IMR-90 (cell line): ENCODE data around the gene CMBL. TPM values are rescaled to one million over a fixed set of nuclear protein-coding genes. Genes with fewer than 3 reads are reported as not detected.

Experiments used
- ATAC-seq: fragments of 200-7000 bp; cut with Tn5 transposase; 2 replicates; pipeline ENCODE4 v1.9.1; 2020; ENCODE audit warnings: low read depth, mild to moderate bottlenecking, moderate library complexity
- BruUV-seq: library from RNA; stranded (reverse); fragments of 400-500 nt; replicated peaks from 2 replicates; lab custom pipeline; 2021; lab: Mats Ljungman, UMichigan
- CTCF ChIA-PET: fragments of 300-600 bp; formaldehyde crosslinking; extraction: SDS; loops from one replicate; lab custom pipeline; 2021; ENCODE audit warnings: antibody characterized with exemption; lab: Yijun Ruan, JAX
- POLR2A ChIA-PET: fragments of 300-600 bp; sonication (Branson Sonifier 250); formaldehyde crosslinking; loops from one replicate; lab custom pipeline; 2022; ENCODE audit warnings: antibody characterized with exemption; ENCODE audit not compliant: unreplicated experiment; lab: Charles Lee
- DNase-seq: peaks from one replicate; pipeline ENCODE4 v3.0.0; 2013
- H2AFZ ChIP-seq: replicated peaks from 2 replicates; pipeline ENCODE3; 2013; ENCODE audit warnings: low read length, mild to moderate bottlenecking; ENCODE audit not compliant: poor library complexity
- H2AK5ac ChIP-seq: 2 replicates; pipeline ENCODE4 v1.6.1; 2013; ENCODE audit warnings: low read depth, low read length, inconsistent platforms
- H2AK9ac ChIP-seq: replicated peaks from 2 replicates; pipeline ENCODE3; 2013; ENCODE audit warnings: mild to moderate bottlenecking, low read depth, low read length, moderate library complexity; ENCODE audit not compliant: poor library complexity
- H2BK120ac ChIP-seq: 2 replicates; pipeline ENCODE4 v1.6.1; 2013; ENCODE audit warnings: low read depth, low read length, inconsistent platforms
- H2BK15ac ChIP-seq: 3 replicates; pipeline ENCODE4 v1.6.1; 2013; ENCODE audit warnings: low read depth, low read length, inconsistent platforms
- H2BK20ac ChIP-seq: 2 replicates; pipeline ENCODE4 v1.6.1; 2013; ENCODE audit warnings: low read depth, mild to moderate bottlenecking, inconsistent platforms, low read length, moderate library complexity
- H2BK5ac ChIP-seq: 2 replicates; pipeline ENCODE4 v1.6.1; 2013; ENCODE audit warnings: mild to moderate bottlenecking, low read depth, low read length, inconsistent platforms; ENCODE audit not compliant: poor library complexity, severe bottlenecking
- H3K14ac ChIP-seq: replicated peaks from 2 replicates; pipeline ENCODE4 v1.6.1; 2013; ENCODE audit warnings: low read depth, low read length, inconsistent platforms
- H3K18ac ChIP-seq: 2 replicates; pipeline ENCODE4 v1.6.1; 2013; ENCODE audit warnings: low read depth, low read length, control low read depth
- H3K23ac ChIP-seq: 2 replicates; pipeline ENCODE4 v1.6.1; 2013; ENCODE audit warnings: low read depth, low read length, inconsistent platforms
- H3K27ac ChIP-seq: 2 replicates; pipeline ENCODE4 v1.5.1; 2013; ENCODE audit warnings: mild to moderate bottlenecking, control low read depth, low read length; ENCODE audit not compliant: insufficient read depth
- H3K27me3 ChIP-seq: 2 replicates; pipeline ENCODE4 v1.6.1; 2013; ENCODE audit warnings: low read length; ENCODE audit not compliant: control insufficient read depth, insufficient read depth
- H3K36me3 ChIP-seq: 2 replicates; pipeline ENCODE4 v1.6.1; 2013; ENCODE audit warnings: low read length, mixed read lengths; ENCODE audit not compliant: control insufficient read depth, insufficient read depth
- H3K4ac ChIP-seq: 2 replicates; pipeline ENCODE4 v1.6.1; 2013; ENCODE audit warnings: low read depth, low read length, inconsistent platforms
- H3K4me1 ChIP-seq: 2 replicates; pipeline ENCODE4 v1.6.1; 2013; ENCODE audit warnings: low read length, mixed read lengths; ENCODE audit not compliant: control insufficient read depth, insufficient read depth
- H3K4me2 ChIP-seq: 2 replicates; pipeline ENCODE4 v1.6.1; 2013; ENCODE audit warnings: low read depth, mild to moderate bottlenecking, control low read depth, low read length, moderate library complexity
- H3K4me3 ChIP-seq: 2 replicates; pipeline ENCODE4 v1.5.1; 2013; ENCODE audit warnings: low read depth, mild to moderate bottlenecking, control low read depth, low read length, moderate library complexity; ENCODE audit not compliant: insufficient read depth
- H3K56ac ChIP-seq: 2 replicates; pipeline ENCODE4 v1.6.1; 2013; ENCODE audit warnings: low read length, inconsistent platforms; ENCODE audit not compliant: insufficient read depth; ENCODE audit errors: extremely low read depth
- H3K79me1 ChIP-seq, 2 experiments: 2 replicates each; pipeline ENCODE4 v1.6.1; 2013; ENCODE audit warnings: low read length in 2 of 2, inconsistent platforms in 1 of 2, low read depth in 1 of 2
- H3K9ac ChIP-seq: 2 replicates; pipeline ENCODE4 v1.6.1; 2013; ENCODE audit warnings: low read depth, low read length, control low read depth
- H3K9me1 ChIP-seq: 2 replicates; pipeline ENCODE4 v1.6.1; 2013; ENCODE audit warnings: low read length, inconsistent platforms; ENCODE audit not compliant: insufficient read depth
- H3K9me3 ChIP-seq: 2 replicates; pipeline ENCODE4 v1.6.1; 2013; ENCODE audit warnings: low read length; ENCODE audit not compliant: control insufficient read depth, insufficient read depth
- H4K20me1 ChIP-seq: 2 replicates; pipeline ENCODE4 v1.6.1; 2013; ENCODE audit warnings: low read length, inconsistent platforms; ENCODE audit not compliant: insufficient read depth
- H4K5ac ChIP-seq: 2 replicates; pipeline ENCODE4 v1.6.1; 2013; ENCODE audit warnings: mild to moderate bottlenecking, low read depth, low read length, control low read depth
- H4K8ac ChIP-seq, 2 experiments: 2 replicates each; pipeline ENCODE4 v1.6.1; 2013; ENCODE audit warnings: low read depth in 2 of 2, low read length in 2 of 2, control low read depth in 1 of 2, inconsistent platforms in 1 of 2
- H4K91ac ChIP-seq: 2 replicates; pipeline ENCODE4 v1.6.1; 2013; ENCODE audit warnings: low read depth, low read length, inconsistent platforms; ENCODE audit not compliant: insufficient read depth
- BHLHE40 ChIP-seq: fragments of 150-350 bp; IDR thresholded peaks from 2 replicates; pipeline ENCODE4 v1.6.1; 2016; ENCODE audit warnings: mild to moderate bottlenecking, low read depth, low read length
- CEBPB ChIP-seq: IDR thresholded peaks from 2 replicates; pipeline ENCODE4 v1.6.1; 2012; ENCODE audit warnings: low read depth, low read length, improper control_type of control experiment
- MAFK ChIP-seq: IDR thresholded peaks from 2 replicates; pipeline ENCODE4 v1.6.1; 2012; ENCODE audit warnings: low read depth, low read length, improper control_type of control experiment
- MXI1 ChIP-seq: IDR thresholded peaks from 2 replicates; pipeline ENCODE4 v1.6.1; 2012; ENCODE audit warnings: low read depth, mild to moderate bottlenecking, low read length, moderate library complexity, borderline replicate concordance
- POLR2A ChIP-seq: IDR thresholded peaks from 2 replicates; pipeline ENCODE4 v1.6.1; 2012; ENCODE audit warnings: mild to moderate bottlenecking, low read depth, low read length
- RCOR1 ChIP-seq: IDR thresholded peaks from 2 replicates; pipeline ENCODE4 v1.6.1; 2012; ENCODE audit warnings: mild to moderate bottlenecking, low read length, improper control_type of control experiment; ENCODE audit not compliant: insufficient replicate concordance
- WGBS, 2 experiments: methylation state at CpG; one replicate each; pipeline versions ENCODE4 v1.1.5 to v1.1.7; 2013; ENCODE audit warnings: missing lambda C conversion rate in 2 of 2; ENCODE audit not compliant: insufficient read length in 1 of 2; ENCODE audit errors: extremely low coverage in 2 of 2; 5-methylcytosine and 5-hydroxymethylcytosine counted together
- dilution Hi-C: fragments of 300-500 bp; cut with HindIII; formaldehyde crosslinking; loops from one replicate; pipeline ENCODE4 v1.14.3; 2018; ENCODE audit warnings: low sequenced_read_pairs; ENCODE audit not compliant: unreplicated experiment
- in situ Hi-C: fragments of 300-500 bp; cut with MboI; formaldehyde crosslinking; loops from 3 replicates; pipeline ENCODE4 v1.14.3; 2019; ENCODE audit warnings: low sequenced_read_pairs, inconsistent platforms, mixed read lengths
- intact Hi-C: fragments of 100-400 bp; cut with micrococcal nuclease; formaldehyde crosslinking; loops from 2 replicates; pipeline ENCODE4 v1.10.0; 2022
- polyA plus RNA-seq, 3 experiments: library from polyadenylated mRNA; depleted of rRNA; stranded (reverse); fragments of >200 nt; gene quantifications; 2 replicates each; pipeline ENCODE4 v1.2.3, GENCODE V29; 2012; ENCODE audit warnings: low replicate concordance in 1 of 3
- total RNA-seq: library from RNA; depleted of rRNA; stranded (reverse); fragments of >200 nt; gene quantifications from 2 replicates; pipeline ENCODE4 v1.2.3, GENCODE V29; 2012
- TF ChIP-seq, protein P1 (sequence below): fragments of 150-350 bp; IDR thresholded peaks from 2 replicates; pipeline ENCODE4 v1.6.1; 2017; ENCODE audit warnings: mild to moderate bottlenecking, antibody characterized with exemption, low read length, low read depth

CMBL gene
- total and polyA plus RNA-seq, 2 of the 4 experiments (the other 2 are of a cell fraction): 5.0 to 26.3 TPM

DNA sequence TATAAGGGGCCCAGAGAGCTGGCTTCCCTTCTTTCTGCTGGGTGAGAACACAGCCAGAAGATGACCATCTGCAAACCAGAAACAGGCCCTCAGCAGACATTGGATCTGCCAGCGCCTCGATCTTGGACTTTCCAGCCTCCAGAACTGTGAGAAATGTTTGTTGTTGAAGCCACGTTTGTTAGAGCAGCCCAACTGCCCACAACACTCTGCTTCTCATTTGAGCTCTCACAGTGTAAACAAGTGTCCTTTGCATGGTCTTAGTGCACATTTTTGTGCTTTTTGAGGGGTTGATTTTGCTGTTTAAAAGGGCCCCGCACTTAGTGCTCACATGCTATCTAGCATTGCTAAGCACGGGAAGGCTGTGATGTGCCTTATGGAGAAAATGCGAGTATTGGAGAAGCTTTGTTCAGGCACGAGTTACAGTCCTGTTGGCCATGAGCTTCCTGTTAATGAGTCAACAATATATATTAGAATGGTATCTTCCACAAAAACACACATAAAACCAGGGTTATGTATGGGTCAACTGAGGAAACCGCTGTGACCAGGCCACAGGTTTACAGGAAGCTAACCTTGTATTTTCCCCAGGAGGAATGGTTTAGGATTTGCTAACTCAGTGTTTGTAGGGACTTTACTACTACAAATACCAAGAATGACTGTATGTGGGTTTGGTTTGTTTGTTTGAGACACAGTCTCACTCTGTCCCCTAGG is 11.9 kb downstream of the CMBL start:
- dilution Hi-C loops (no loop called here), intact Hi-C loops (no loop called here), in situ Hi-C loops (no loop called here)
- no peak overlapping the region for H2BK15ac ChIP-seq
- H2AFZ ChIP-seq: no peak overlapping the region
- H4K20me1 ChIP-seq: no peaks in the 10 kb centered on the region
- no peak overlapping the region for H3K4me3 ChIP-seq
- H2AK9ac ChIP-seq: no peak overlapping the region
- peaks cover 6% of the 10 kb centered on the region; the same call in 1 of the 2 replicates for H3K9me1 ChIP-seq
- TF ChIP-seq CEBPB (no peak), POLR2A (no peak), MAFK (no peak), BHLHE40 (no peak), RCOR1 (no peak), MXI1 (no peak)
- TF ChIP-seq, protein P1, sequence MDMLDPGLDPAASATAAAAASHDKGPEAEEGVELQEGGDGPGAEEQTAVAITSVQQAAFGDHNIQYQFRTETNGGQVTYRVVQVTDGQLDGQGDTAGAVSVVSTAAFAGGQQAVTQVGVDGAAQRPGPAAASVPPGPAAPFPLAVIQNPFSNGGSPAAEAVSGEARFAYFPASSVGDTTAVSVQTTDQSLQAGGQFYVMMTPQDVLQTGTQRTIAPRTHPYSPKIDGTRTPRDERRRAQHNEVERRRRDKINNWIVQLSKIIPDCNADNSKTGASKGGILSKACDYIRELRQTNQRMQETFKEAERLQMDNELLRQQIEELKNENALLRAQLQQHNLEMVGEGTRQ: no peak
- no peak overlapping the region for H3K23ac ChIP-seq
- no peak overlapping the region for H3K18ac ChIP-seq
- no peak for ATAC-seq
- H3K36me3 ChIP-seq: no peaks in the 10 kb centered on the region
- no TSS peak for BruUV-seq
- no peak overlapping the region for H3K14ac ChIP-seq
- CTCF ChIA-PET: no interaction called here
- peaks cover 2% of the 10 kb centered on the region; the same call in 1 of the 2 replicates for H3K9me3 ChIP-seq
- H3K27ac ChIP-seq: no peak overlapping the region
- 100% methylated on average over 3 of the region's 8 CpGs; no CpG with 5 or more reads in 1 of the 2 experiments for WGBS, 2 experiments
- no peak overlapping the region for H4K8ac ChIP-seq
- H3K4ac ChIP-seq: no peak overlapping the region
- H2BK5ac ChIP-seq: no peak overlapping the region
- H2BK120ac ChIP-seq: no peak overlapping the region
- no peak overlapping the region for H3K4me2 ChIP-seq
- POLR2A ChIA-PET: no interaction called here
- no peaks in the 10 kb centered on the region for H3K4me1 ChIP-seq
- no peak overlapping the region for H2AK5ac ChIP-seq
- H4K5ac ChIP-seq: no peak overlapping the region
- no peak overlapping the region for H4K91ac ChIP-seq
- no peak overlapping the region for H2BK20ac ChIP-seq
- H3K27me3 ChIP-seq: no peaks in the 10 kb centered on the region
- H3K56ac ChIP-seq: no peak overlapping the region
- H3K9ac ChIP-seq: no peak overlapping the region
- no peaks in the 10 kb centered on the region; a peak in 1 of 4 replicates for H3K79me1 ChIP-seq
- no peak for DNase-seq
